Measurements from ENCODE around the gene ARHGAP10. TPM values are rescaled to one million over a fixed set of nuclear protein-coding genes. Genes with fewer than 3 reads are reported as not detected.

Gene ARHGAP10
- total and polyA plus RNA-seq, 2 donors (not counting 1 experiment from before 2014, with no cell fraction given): 0.10 to 0.34 TPM

DNA sequence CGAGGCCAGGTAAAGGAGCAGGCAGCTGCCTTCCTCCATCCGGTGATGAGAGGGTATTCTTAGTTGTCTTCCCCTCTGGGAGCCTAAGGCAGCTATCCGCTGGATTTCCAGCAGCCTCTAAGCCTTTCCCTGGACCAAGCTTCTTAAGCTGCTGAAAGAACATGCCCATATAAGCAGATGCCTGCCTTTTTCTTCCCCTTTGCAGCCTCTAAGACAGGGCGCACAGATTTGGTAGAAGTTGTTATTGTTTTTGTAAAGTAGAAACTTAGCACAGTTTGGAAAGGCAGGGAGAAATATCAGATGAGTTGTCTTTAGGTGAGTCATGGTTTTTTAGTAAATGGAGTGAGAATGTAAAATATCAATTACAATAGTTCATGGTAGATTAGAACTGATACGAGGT lies 210.8 kb downstream of the ARHGAP10 start:
- CTCF ChIA-PET: no interaction called here
- no peak overlapping the region for H3K27ac Mint-ChIP-seq
- no peak for ATAC-seq (ENCODE audit: low read depth)

DNA sequence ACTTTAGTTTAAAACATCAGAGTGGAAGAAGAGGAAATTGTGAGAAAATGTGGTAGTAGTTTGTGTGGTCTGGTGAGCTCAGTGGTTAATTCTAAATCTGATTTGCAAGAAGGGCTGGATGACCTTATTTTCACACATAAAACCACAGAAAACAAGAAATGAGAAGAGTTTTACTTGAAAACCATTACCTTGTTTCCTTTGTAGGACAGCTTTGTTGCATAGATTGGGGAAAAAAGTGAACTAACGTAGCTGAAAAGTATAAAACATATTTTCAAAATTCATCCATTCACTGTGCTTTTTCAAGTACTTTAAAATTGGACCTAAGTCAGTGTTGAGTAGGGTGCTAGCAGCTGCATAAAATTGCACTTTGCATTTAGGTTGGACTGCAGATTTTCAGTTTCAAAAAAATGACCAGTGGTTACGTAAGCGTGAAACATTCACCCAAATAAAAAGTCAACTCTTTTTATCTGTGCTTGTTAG lies 211.3 kb downstream of the ARHGAP10 start:
- Mint-ChIP-seq H3K4me1 (peaks cover 20% of the 10 kb centered on the region), H3K27ac (no peak overlapping the region)

More for the DNA sequence above, 210.8 kb downstream of the ARHGAP10 start:
- H3K4me2 ChIP-seq (replicated peaks; ENCODE audit: low read depth, low read length, poor library complexity, severe bottlenecking): peak overlapping the region; percentile 45
- peaks cover 8% of the 10 kb centered on the region for H3K27me3 Mint-ChIP-seq
- no peak overlapping the region for H2AFZ ChIP-seq (ENCODE audit: insufficient read depth, low read depth, low read length, poor library complexity, severe bottlenecking)
- H3K36me3 ChIP-seq (replicated peaks in 1 of 2; ENCODE audit: control extremely low read depth in 1 of 2, control insufficient read depth in 1 of 2, extremely low read depth in 1 of 2, insufficient read depth in 2 of 2, low read length in 1 of 2): no peaks in the 10 kb centered on the region
- no peak for DNase-seq
- TF ChIP-seq EZH2 (IDR thresholded peaks at IDR 0.05; ENCODE audit: borderline replicate concordance, insufficient read depth, low read depth, low read length, poor library complexity, severe bottlenecking): no peak
- TF ChIP-seq, protein P1, sequence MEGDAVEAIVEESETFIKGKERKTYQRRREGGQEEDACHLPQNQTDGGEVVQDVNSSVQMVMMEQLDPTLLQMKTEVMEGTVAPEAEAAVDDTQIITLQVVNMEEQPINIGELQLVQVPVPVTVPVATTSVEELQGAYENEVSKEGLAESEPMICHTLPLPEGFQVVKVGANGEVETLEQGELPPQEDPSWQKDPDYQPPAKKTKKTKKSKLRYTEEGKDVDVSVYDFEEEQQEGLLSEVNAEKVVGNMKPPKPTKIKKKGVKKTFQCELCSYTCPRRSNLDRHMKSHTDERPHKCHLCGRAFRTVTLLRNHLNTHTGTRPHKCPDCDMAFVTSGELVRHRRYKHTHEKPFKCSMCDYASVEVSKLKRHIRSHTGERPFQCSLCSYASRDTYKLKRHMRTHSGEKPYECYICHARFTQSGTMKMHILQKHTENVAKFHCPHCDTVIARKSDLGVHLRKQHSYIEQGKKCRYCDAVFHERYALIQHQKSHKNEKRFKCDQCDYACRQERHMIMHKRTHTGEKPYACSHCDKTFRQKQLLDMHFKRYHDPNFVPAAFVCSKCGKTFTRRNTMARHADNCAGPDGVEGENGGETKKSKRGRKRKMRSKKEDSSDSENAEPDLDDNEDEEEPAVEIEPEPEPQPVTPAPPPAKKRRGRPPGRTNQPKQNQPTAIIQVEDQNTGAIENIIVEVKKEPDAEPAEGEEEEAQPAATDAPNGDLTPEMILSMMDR (IDR thresholded peaks at IDR 0.05): no peak
- H3K4me3 ChIP-seq (ENCODE audit: control extremely low read depth in 1 of 5, extremely low read depth in 1 of 5, insufficient read depth in 1 of 5, low read depth in 2 of 5, low read length in 4 of 5): no peak overlapping the region
- peaks cover 5 to 22% of the 10 kb centered on the region in 2 donors for H3K4me1 ChIP-seq (ENCODE audit: control insufficient read depth in 2 of 2, insufficient read depth in 2 of 2, low read length in 2 of 2)
- no peaks in the 10 kb centered on the region for H4K20me1 ChIP-seq (ENCODE audit: control insufficient read depth, insufficient read depth, low read length, poor library complexity, severe bottlenecking)
- no peaks in the 10 kb centered on the region for H3K79me2 ChIP-seq (ENCODE audit: control insufficient read depth, insufficient read depth, low read length)
- peak overlapping the region; percentile 60 for H3K4me3 Mint-ChIP-seq
- H3K27me3 ChIP-seq (replicated peaks in 1 of 4; ENCODE audit: control extremely low read depth in 1 of 4, control insufficient read depth in 3 of 4, insufficient read depth in 4 of 4, low read length in 3 of 4): no peaks in the 10 kb centered on the region
- no peak overlapping the region for H3K27ac ChIP-seq (ENCODE audit: low read length in 2 of 2)
- H3K9me3 ChIP-seq (ENCODE audit: control extremely low read depth in 1 of 3, control insufficient read depth in 2 of 3, insufficient read depth in 1 of 3, low read length in 2 of 3): no peaks in the 10 kb centered on the region
- POLR2A ChIA-PET: no interaction called here
- H3K9ac ChIP-seq (ENCODE audit: low read length): peak overlapping the region; percentile 27
- peaks cover 20% of the 10 kb centered on the region for H3K4me1 Mint-ChIP-seq
- intact Hi-C loops (cut with micrococcal nuclease): no loop called here
- H3K9me3 Mint-ChIP-seq (ENCODE audit: insufficient read depth): no peaks in the 10 kb centered on the region
- WGBS (ENCODE audit: insufficient coverage): 100% methylated on average over 2 of the region's 5 CpGs

More for the DNA sequence above, 211.3 kb downstream of the ARHGAP10 start:
- ChIA-PET CTCF (no interaction called here), POLR2A (no interaction called here)
- H3K4me3 Mint-ChIP-seq: peak overlapping the region; percentile 60
- TF ChIP-seq EZH2 (IDR thresholded peaks at IDR 0.05; ENCODE audit: borderline replicate concordance, insufficient read depth, low read depth, low read length, poor library complexity, severe bottlenecking): no peak
- TF ChIP-seq, protein P1 (IDR thresholded peaks at IDR 0.05): no peak
- Histone ChIP-seq H3K4me2 (replicated peaks; ENCODE audit: low read depth, low read length, poor library complexity, severe bottlenecking) (peak overlapping the region; percentile 45), H3K36me3 (replicated peaks in 1 of 2; ENCODE audit: control extremely low read depth in 1 of 2, control insufficient read depth in 1 of 2, extremely low read depth in 1 of 2, insufficient read depth in 2 of 2, low read length in 1 of 2) (no peaks in the 10 kb centered on the region), H3K27me3 (replicated peaks in 1 of 4; ENCODE audit: control extremely low read depth in 1 of 4, control insufficient read depth in 3 of 4, insufficient read depth in 4 of 4, low read length in 3 of 4) (no peaks in the 10 kb centered on the region), H3K4me3 (ENCODE audit: control extremely low read depth in 1 of 5, extremely low read depth in 1 of 5, insufficient read depth in 1 of 5, low read depth in 2 of 5, low read length in 4 of 5) (peak overlapping the region in 1 of 5 experiments; percentile 11), H2AFZ (ENCODE audit: insufficient read depth, low read depth, low read length, poor library complexity, severe bottlenecking) (no peak overlapping the region), H3K9me3 (ENCODE audit: control extremely low read depth in 1 of 3, control insufficient read depth in 2 of 3, insufficient read depth in 1 of 3, low read length in 2 of 3) (no peaks in the 10 kb centered on the region), H4K20me1 (ENCODE audit: control insufficient read depth, insufficient read depth, low read length, poor library complexity, severe bottlenecking) (no peaks in the 10 kb centered on the region), H3K79me2 (ENCODE audit: control insufficient read depth, insufficient read depth, low read length) (no peaks in the 10 kb centered on the region), H3K27ac (ENCODE audit: low read length in 2 of 2) (no peak overlapping the region), H3K9ac (ENCODE audit: low read length) (peak overlapping the region; percentile 27), H3K4me1 (ENCODE audit: control insufficient read depth in 2 of 2, insufficient read depth in 2 of 2, low read length in 2 of 2) (peaks cover 5 to 22% of the 10 kb centered on the region in 2 donors)
- no peak for ATAC-seq (ENCODE audit: low read depth)
- H3K9me3 Mint-ChIP-seq (ENCODE audit: insufficient read depth): no peaks in the 10 kb centered on the region
- DNase-seq: peak; percentile 6
- no CpG with 5 or more reads among the region's 3 CpGs for WGBS (ENCODE audit: insufficient coverage)
- H3K27me3 Mint-ChIP-seq: peaks cover 8% of the 10 kb centered on the region
- intact Hi-C loops (cut with micrococcal nuclease): no loop called here

All from B cell (primary cell).